Stomach (tissue), 9 donors: Measurements from ENCODE around the gene BMPR2. TPM values are rescaled to one million over a fixed set of nuclear protein-coding genes. Genes with fewer than 3 reads are reported as not detected.

ENCODE experiments used
- DNase-seq, 2 donors: peaks; one replicate each; pipeline versions ENCODE4 v3.0.0 to v3.0.0-alpha.2; 2013 to 2019
- H3K27ac ChIP-seq, 5 donors: fragments of 200-600 bp in 4 of 5; sonication (generic) in 4 of 5; one replicate each; pipeline ENCODE4 v1.5.1; 2013 to 2019; ENCODE audit warnings: mild to moderate bottlenecking in 1 of 5, moderate library complexity in 1 of 5
- H3K27me3 ChIP-seq, 3 donors: fragments of 200-600 bp; sonication (generic); one replicate each; pipeline ENCODE4 v1.5.1; 2017 to 2019; ENCODE audit warnings: mixed run types in 1 of 3
- H3K36me3 ChIP-seq, 4 donors: fragments of 200-600 bp; sonication (generic); 1 replicate in 3 of 4; 2 replicates in 1 of 4; pipeline ENCODE4 v1.5.1; 2016 to 2019
- H3K4me1 ChIP-seq, 4 donors: fragments of 200-600 bp; sonication (generic); one replicate each; pipeline ENCODE4 v1.5.1; 2016 to 2019
- H3K4me3 ChIP-seq, 4 donors: fragments of 200-600 bp; sonication (generic) in 3 of 4; one replicate each; pipeline ENCODE4 v1.5.1; 2016 to 2019; ENCODE audit warnings: mild to moderate bottlenecking in 1 of 4
- H3K9me3 ChIP-seq, 4 donors: fragments of 200-600 bp; sonication (generic); one replicate each; pipeline ENCODE4 v1.5.1; 2016 to 2019
- CTCF ChIP-seq, 7 experiments: fragments of 450-650 bp in 4 of 7; fragments of 200-600 bp in 3 of 7; sonication (generic) in 3 of 7; IDR thresholded peaks; one replicate each; pipeline ENCODE4 v1.5.1; 2016 to 2019; ENCODE audit warnings: antibody characterized with exemption in 7 of 7, control low read depth in 2 of 7, mild to moderate bottlenecking in 1 of 7
- EP300 ChIP-seq: sonication (generic); formaldehyde crosslinking; IDR thresholded peaks from one replicate; pipeline ENCODE4 v1.6.1; 2017; ENCODE audit warnings: antibody characterized with exemption
- POLR2A ChIP-seq, 4 donors: fragments of 450-650 bp; IDR thresholded peaks; one replicate each; pipeline ENCODE4 v1.6.1; 2016; ENCODE audit warnings: antibody characterized with exemption in 4 of 4, control low read depth in 2 of 4, mild to moderate bottlenecking in 1 of 4, moderate library complexity in 1 of 4
- POLR2AphosphoS5 ChIP-seq, 3 donors: sonication (generic); formaldehyde crosslinking; IDR thresholded peaks; one replicate each; pipeline ENCODE4 v1.6.1; 2016; ENCODE audit warnings: antibody characterized with exemption in 3 of 3
- WGBS, 5 donors: extraction: QIAGEN DNeasy Blood & Tissue Kit in 3 of 5; methylation state at CpG; one replicate each; pipeline versions ENCODE4 v1.1.5 to v1.1.7; 2013 to 2018; 5-methylcytosine and 5-hydroxymethylcytosine counted together
- intact Hi-C: fragments of 100-400 bp; cut with DNase I; formaldehyde crosslinking; loops from one replicate; pipeline ENCODE4 v1.15.1; 2023; ENCODE audit warnings: low total_unique reads
- polyA plus RNA-seq, 3 donors: library from polyadenylated mRNA; stranded (reverse); fragments of 200-250 nt; gene quantifications; one replicate each; pipeline ENCODE4 v1.2.3, GENCODE V29; 2013
- small RNA-seq, 4 donors: library from RNA; depleted of rRNA; stranded (forward); fragments of <200 nt; gene quantifications; one replicate each; pipeline ENCODE3, GENCODE V24; 2016
- total RNA-seq, 5 donors: library from RNA; depleted of rRNA; stranded (reverse); fragments of >200 nt; gene quantifications; one replicate each; pipeline versions ENCODE4 v1.1.0 to v1.2.3, GENCODE V29; 2014 to 2016
- donor health status: healthy with polysubstance abuse.
- donor health status: Bipolar disorder and iron deficiency.
- donor health status: healthy.

The BMPR2 gene
- total and polyA plus RNA-seq, 8 donors, result 2.8 to 48.3 (median 16.2) TPM

- 82 to 89% (median 86%) methylated on average over 3 to 4 of the region's 4 CpGs for WGBS, 5 donors
- Histone ChIP-seq H3K27me3 (no peaks in the 10 kb centered on the region), H3K9me3 (no peaks in the 10 kb centered on the region), H3K36me3 (no peaks in the 10 kb centered on the region), H3K4me1 (peaks cover 0 to 12% (median 0%) of the 10 kb centered on the region in 4 donors), H3K4me3 (no peak overlapping the region), H3K27ac (no peak overlapping the region)
- intact Hi-C loops, result no loop called here
- TF ChIP-seq POLR2AphosphoS5 (IDR thresholded peaks at IDR 0.05) (no peak), CTCF (IDR thresholded peaks at IDR 0.05) (no peak), POLR2A (IDR thresholded peaks at IDR 0.05) (no peak), EP300 (no peak)
- no peak for DNase-seq
Observed at GRCh38 chr2:202613479-202613878, 237.4 kb downstream of the BMPR2 start.

Small RNAs within 50 kb of the gene (small RNA-seq; reads per million reads assigned to genes)
- gene MTND4LP17, result 0 reads per million in 4 donors
- 0 reads per million in 4 donors for gene RN7SL753P

Other genes starting within 250 kb of the BMPR2 start
- gene SUMO1, start 137.7 kb upstream of the BMPR2 start, total RNA-seq, result 100 to 1,000 TPM in 1 of 5 donors, 10 to 100 TPM in 4; 17.8 to 118 (median 41.4) TPM
- gene SUMO1, start 137.7 kb upstream of the BMPR2 start, polyA plus RNA-seq, result 100 to 1,000 TPM in 2 of 3 donors, 10 to 100 TPM in 1; 80.3 to 105 (median 101) TPM
- gene NOP58, start 110.6 kb upstream of the BMPR2 start, total RNA-seq, result 100 to 1,000 TPM in 2 of 5 donors, 10 to 100 TPM in 3; 57.6 to 126 (median 78.0) TPM
- 100 to 1,000 TPM in 1 of 3 donors, 10 to 100 TPM in 2; 38.0 to 116 (median 69.7) TPM for gene NOP58, start 110.6 kb upstream of the BMPR2 start, polyA plus RNA-seq